Activated naive CD4-positive, alpha-beta T cell treated with anti-CD3 and anti-CD28 coated beads, Interleukin-2, amount 50 U/mL, for 16 hours (primary cell): ENCODE results near the gene FSIP2.

Source experiments
- DNase-seq: peaks from one replicate; pipeline ENCODE4 v3.0.0-alpha.2; 2020

Gene FSIP2

GRCh38 chr2:185738679-185739472, at the start of gene FSIP2:
Gene FSIP2 (plus strand): TSS chr2:185738804. CDS start chr2:185738895, 91 bp downstream.
- peak; percentile 9 for DNase-seq

- no peak for DNase-seq
These were observed 48.6 kb upstream of the FSIP2 start for GRCh38 chr2:185689906-185690539.

GRCh38 chr2:185695711-185696235, 42.8 kb upstream of the FSIP2 start:
- DNase-seq: no peak

- DNase-seq: no peak
These were observed 37.7 kb upstream of the FSIP2 start for GRCh38 chr2:185700883-185701282.

GRCh38 chr2:185734658-185735057, 3.9 kb upstream of the FSIP2 start:
- DNase-seq: no peak

- DNase-seq: no peak
These were observed 2.4 kb upstream of the FSIP2 start for GRCh38 chr2:185736210-185736609.

GRCh38 chr2:185745864-185746859, 7.6 kb downstream of the FSIP2 start:
- no peak for DNase-seq

GRCh38 chr2:185757356-185757755, 18.8 kb downstream of the FSIP2 start:
- DNase-seq: no peak

- no peak for DNase-seq
These were observed 32.8 kb downstream of the FSIP2 start for GRCh38 chr2:185771396-185771795.

- DNase-seq: no peak
These were observed 42.3 kb downstream of the FSIP2 start for GRCh38 chr2:185780890-185781289.

- no peak for DNase-seq
These were observed 43.7 kb downstream of the FSIP2 start for GRCh38 chr2:185782223-185782769.

GRCh38 chr2:185785156-185785555, 46.6 kb downstream of the FSIP2 start:
- DNase-seq: no peak

GRCh38 chr2:185785851-185786473, 47.4 kb downstream of the FSIP2 start:
- DNase-seq: no peak

GRCh38 chr2:185787227-185788145, 48.9 kb downstream of the FSIP2 start:
- DNase-seq: no peak

- DNase-seq: no peak
These were observed 51.8 kb downstream of the FSIP2 start for GRCh38 chr2:185790361-185790760.

GRCh38 chr2:185793532-185794345, 55.1 kb downstream of the FSIP2 start:
- DNase-seq: no peak

GRCh38 chr2:185796758-185797157, 58.2 kb downstream of the FSIP2 start:
- no peak for DNase-seq

- DNase-seq: no peak
These were observed 64.3 kb downstream of the FSIP2 start for GRCh38 chr2:185802926-185803325.

GRCh38 chr2:185806783-185807182, 68.2 kb downstream of the FSIP2 start:
- DNase-seq: no peak

- no peak for DNase-seq
These were observed 68.7 kb downstream of the FSIP2 start for GRCh38 chr2:185807351-185807750.
